Upper lobe of left lung (tissue), 6 donors: ENCODE data around the gene PID1. TPM values are rescaled to one million over a fixed set of nuclear protein-coding genes. Genes with fewer than 3 reads are reported as not detected.

Experiments used
- ATAC-seq, 2 donors: fragments of 200-7000 bp; cut with Tn5 transposase; one replicate each; pipeline ENCODE4 v1.9.1; 2022; ENCODE audit warnings: mild to moderate bottlenecking in 2 of 2, moderate library complexity in 2 of 2; ENCODE audit not compliant: low FRiP score in 2 of 2
- DNase-seq, 2 donors: peaks; one replicate each; pipeline ENCODE4 v3.0.0-alpha.2; 2019 to 2020
- H3K27ac ChIP-seq, 4 donors: fragments of 200-600 bp; sonication (generic); one replicate each; pipeline ENCODE4 v1.5.1; 2016 to 2019
- H3K27me3 ChIP-seq, 4 donors: fragments of 200-600 bp; sonication (generic); one replicate each; pipeline ENCODE4 v1.5.1; 2017 to 2019
- H3K36me3 ChIP-seq, 4 donors: fragments of 200-600 bp; sonication (generic); one replicate each; pipeline ENCODE4 v1.5.1; 2016 to 2019
- H3K4me1 ChIP-seq, 4 donors: fragments of 200-600 bp; sonication (generic); one replicate each; pipeline ENCODE4 v1.5.1; 2018 to 2019
- H3K4me3 ChIP-seq, 4 donors: fragments of 200-600 bp; sonication (generic); one replicate each; pipeline ENCODE4 v1.5.1; 2017 to 2019; ENCODE audit warnings: mild to moderate bottlenecking in 2 of 4, moderate library complexity in 1 of 4
- H3K9me3 ChIP-seq, 4 donors: fragments of 200-600 bp; sonication (generic); one replicate each; pipeline ENCODE4 v1.5.1; 2018 to 2019
- EP300 ChIP-seq, 4 donors: sonication (generic); formaldehyde crosslinking; IDR thresholded peaks; one replicate each; pipeline ENCODE4 v1.5.1; 2017; ENCODE audit warnings: antibody characterized with exemption in 4 of 4, control low read depth in 2 of 4
- POLR2A ChIP-seq, 4 donors: fragments of 450-650 bp; IDR thresholded peaks; one replicate each; pipeline ENCODE4 v1.5.1; 2016 to 2017; ENCODE audit warnings: antibody characterized with exemption in 4 of 4, mild to moderate bottlenecking in 2 of 4
- POLR2AphosphoS5 ChIP-seq, 2 donors: sonication (generic); formaldehyde crosslinking; IDR thresholded peaks; one replicate each; pipeline ENCODE4 v1.5.1; 2017; ENCODE audit warnings: antibody characterized with exemption in 2 of 2
- WGBS, 2 donors: methylation state at CpG; one replicate each; pipeline ENCODE4 v1.1.5; 2017 to 2018; 5-methylcytosine and 5-hydroxymethylcytosine counted together
- total RNA-seq, 6 donors: library from RNA; depleted of rRNA in 4 of 6; stranded (reverse); fragments of >200 nt in 4 of 6; gene quantifications; one replicate each; pipeline versions ENCODE4 v1.1.0 to v1.2.1, GENCODE V29; 2016 to 2021
- TF ChIP-seq, protein P1 (sequence below), 6 experiments: fragments of 450-650 bp in 4 of 6; fragments of 200-600 bp in 2 of 6; sonication (generic) in 2 of 6; IDR thresholded peaks; one replicate each; pipeline ENCODE4 v1.5.1; 2016 to 2019; ENCODE audit warnings: antibody characterized with exemption in 6 of 6
- donor health status: DM: no; HTN: no; CAD: no; lungs with moderate emphysema.
- donor health status: DM: no; HTN: yes; CAD: no; lungs with severe emphysema.

The PID1 gene
- total RNA-seq, 6 donors from 2014 or later, result 20.8 to 59.7 (median 39.8) TPM

DNA sequence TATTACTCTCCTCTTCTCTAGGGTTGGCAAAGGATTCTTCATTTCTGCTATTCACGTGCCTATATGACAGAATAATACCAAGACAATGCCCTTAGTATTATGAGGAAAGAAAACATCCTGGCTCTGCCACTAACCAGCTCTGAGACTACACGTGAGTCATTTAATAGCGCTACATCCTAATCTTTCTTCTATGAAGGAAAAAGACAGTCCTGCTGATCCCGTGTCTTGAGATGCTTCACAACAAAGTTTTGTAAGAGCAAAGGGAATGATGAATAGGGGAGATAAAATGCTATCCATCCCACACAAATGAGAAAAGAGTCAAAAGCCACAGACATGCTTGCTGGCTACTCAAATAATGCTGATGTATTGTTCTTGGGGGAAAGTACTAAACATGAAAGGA, 152.8 kb downstream of the PID1 start:
- 79% methylated on average over 4 of the region's 4 CpGs for WGBS, 2 donors
- no peak for DNase-seq
- Histone ChIP-seq H3K4me3 (no peak overlapping the region), H3K36me3 (no peaks in the 10 kb centered on the region), H3K4me1 (no peaks in the 10 kb centered on the region), H3K27me3 (no peaks in the 10 kb centered on the region), H3K9me3 (peaks cover 0 to 1% (median 0%) of the 10 kb centered on the region in 4 donors), H3K27ac (no peak overlapping the region)
- no peak for ATAC-seq
- TF ChIP-seq, protein P1, sequence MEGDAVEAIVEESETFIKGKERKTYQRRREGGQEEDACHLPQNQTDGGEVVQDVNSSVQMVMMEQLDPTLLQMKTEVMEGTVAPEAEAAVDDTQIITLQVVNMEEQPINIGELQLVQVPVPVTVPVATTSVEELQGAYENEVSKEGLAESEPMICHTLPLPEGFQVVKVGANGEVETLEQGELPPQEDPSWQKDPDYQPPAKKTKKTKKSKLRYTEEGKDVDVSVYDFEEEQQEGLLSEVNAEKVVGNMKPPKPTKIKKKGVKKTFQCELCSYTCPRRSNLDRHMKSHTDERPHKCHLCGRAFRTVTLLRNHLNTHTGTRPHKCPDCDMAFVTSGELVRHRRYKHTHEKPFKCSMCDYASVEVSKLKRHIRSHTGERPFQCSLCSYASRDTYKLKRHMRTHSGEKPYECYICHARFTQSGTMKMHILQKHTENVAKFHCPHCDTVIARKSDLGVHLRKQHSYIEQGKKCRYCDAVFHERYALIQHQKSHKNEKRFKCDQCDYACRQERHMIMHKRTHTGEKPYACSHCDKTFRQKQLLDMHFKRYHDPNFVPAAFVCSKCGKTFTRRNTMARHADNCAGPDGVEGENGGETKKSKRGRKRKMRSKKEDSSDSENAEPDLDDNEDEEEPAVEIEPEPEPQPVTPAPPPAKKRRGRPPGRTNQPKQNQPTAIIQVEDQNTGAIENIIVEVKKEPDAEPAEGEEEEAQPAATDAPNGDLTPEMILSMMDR (IDR thresholded peaks at IDR 0.05), result no peak
- TF ChIP-seq POLR2A (IDR thresholded peaks at IDR 0.05), result no peak
- no peak for TF ChIP-seq EP300 (IDR thresholded peaks at IDR 0.05)
- TF ChIP-seq POLR2AphosphoS5 (IDR thresholded peaks at IDR 0.05), result no peak

- WGBS, 2 donors, result 76 to 78% methylated on average over 5 of the region's 5 CpGs
- TF ChIP-seq EP300 (IDR thresholded peaks at IDR 0.05) (no peak), POLR2A (IDR thresholded peaks at IDR 0.05) (no peak), POLR2AphosphoS5 (IDR thresholded peaks at IDR 0.05) (no peak)
- TF ChIP-seq, protein P1 (IDR thresholded peaks at IDR 0.05), result no peak
- Histone ChIP-seq H3K9me3 (no peaks in the 10 kb centered on the region), H3K36me3 (no peaks in the 10 kb centered on the region), H3K27me3 (no peaks in the 10 kb centered on the region), H3K4me1 (no peaks in the 10 kb centered on the region), H3K4me3 (no peak overlapping the region), H3K27ac (no peak overlapping the region)
- no peak for ATAC-seq
- no peak for DNase-seq
These were observed 159.3 kb downstream of the PID1 start for GRCh38 chr2:229111744-229112143.

- DNase-seq (no peak), ATAC-seq (no peak)
- 90 to 95% methylated on average over 7 of the region's 7 CpGs for WGBS, 2 donors
- H3K9me3 ChIP-seq, result no peaks in the 10 kb centered on the region
- H3K27me3 ChIP-seq, result no peaks in the 10 kb centered on the region
- no peaks in the 10 kb centered on the region for H3K36me3 ChIP-seq
- no peak overlapping the region for H3K27ac ChIP-seq
- no peak overlapping the region for H3K4me3 ChIP-seq
- TF ChIP-seq POLR2A (IDR thresholded peaks at IDR 0.05) (no peak), EP300 (IDR thresholded peaks at IDR 0.05) (no peak)
- H3K4me1 ChIP-seq, result peaks cover 0 to 7% (median 2%) of the 10 kb centered on the region in 4 donors
These were observed 161.9 kb downstream of the PID1 start for GRCh38 chr2:229109195-229109594.

DNA sequence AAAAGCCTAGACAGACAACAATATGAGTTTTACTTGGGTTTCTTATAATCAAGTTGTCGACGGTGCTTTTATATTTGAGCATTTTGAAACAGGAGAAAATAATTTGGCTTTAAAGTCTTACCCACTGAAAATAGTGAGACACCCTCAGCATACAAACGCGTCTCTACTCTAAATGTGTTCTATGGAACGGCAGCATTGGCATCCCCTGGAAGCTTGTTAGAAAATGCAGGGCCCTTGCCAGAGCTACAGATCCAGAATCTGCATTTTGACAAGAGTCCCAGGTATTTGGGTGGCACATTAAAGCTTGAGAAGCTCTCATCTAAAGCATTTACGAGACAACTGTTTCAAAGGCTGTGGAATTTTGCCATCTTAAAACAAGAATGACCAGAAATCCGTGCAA, 163.5 kb downstream of the PID1 start:
- Histone ChIP-seq H3K36me3 (no peaks in the 10 kb centered on the region), H3K4me3 (no peak overlapping the region), H3K27me3 (no peaks in the 10 kb centered on the region), H3K4me1 (peaks cover 0 to 7% (median 2%) of the 10 kb centered on the region in 4 donors), H3K27ac (no peak overlapping the region), H3K9me3 (no peaks in the 10 kb centered on the region)
- WGBS, 2 donors, result 81 to 84% methylated on average over 7 of the region's 7 CpGs
- DNase-seq (no peak), ATAC-seq (no peak)
- TF ChIP-seq, protein P1 (IDR thresholded peaks at IDR 0.05), result no peak
- TF ChIP-seq EP300 (IDR thresholded peaks at IDR 0.05), result no peak
- no peak for TF ChIP-seq POLR2AphosphoS5 (IDR thresholded peaks at IDR 0.05)
- no peak for TF ChIP-seq POLR2A (IDR thresholded peaks at IDR 0.05)

- Histone ChIP-seq H3K4me1 (peaks cover 0 to 7% (median 2%) of the 10 kb centered on the region in 4 donors), H3K36me3 (no peaks in the 10 kb centered on the region), H3K9me3 (no peaks in the 10 kb centered on the region), H3K27ac (no peak overlapping the region), H3K27me3 (no peaks in the 10 kb centered on the region), H3K4me3 (no peak overlapping the region)
- 40 to 41% methylated on average over 7 of the region's 7 CpGs for WGBS, 2 donors
- DNase-seq (no peak), ATAC-seq (no peak)
- no peak for TF ChIP-seq EP300 (IDR thresholded peaks at IDR 0.05)
- TF ChIP-seq POLR2A (IDR thresholded peaks at IDR 0.05), result no peak
- TF ChIP-seq, protein P1 (IDR thresholded peaks at IDR 0.05), result no peak
- TF ChIP-seq POLR2AphosphoS5 (IDR thresholded peaks at IDR 0.05), result no peak
These were observed 166.1 kb downstream of the PID1 start for GRCh38 chr2:229104974-229105387.
